Ishikawa (cell line): ENCODE results near the gene MRPS33.

Source experiments
- MAX ChIP-seq: IDR thresholded peaks from 2 replicates; pipeline ENCODE4 v1.6.1; 2012
- USF1 ChIP-seq: IDR thresholded peaks from 2 replicates; pipeline ENCODE4 v1.6.1; 2012

GRCh38 chr7:141057788-141058187, 43.0 kb upstream of the MRPS33 start:
- TF ChIP-seq MAX (no peak), USF1 (no peak)
